RKO (cell line): ENCODE results near the gene TUBG2.
"Not testable (repeated sequence)": the region's sequence is repeated elsewhere in the genome, so short reads cannot be mapped to it uniquely, and the experiment has no call there.

Source experiments
- DNase-seq: peaks from one replicate; pipeline ENCODE4 v3.0.0-alpha.2; 2016; ENCODE audit warnings: low spot score

TUBG2 gene

DNA sequence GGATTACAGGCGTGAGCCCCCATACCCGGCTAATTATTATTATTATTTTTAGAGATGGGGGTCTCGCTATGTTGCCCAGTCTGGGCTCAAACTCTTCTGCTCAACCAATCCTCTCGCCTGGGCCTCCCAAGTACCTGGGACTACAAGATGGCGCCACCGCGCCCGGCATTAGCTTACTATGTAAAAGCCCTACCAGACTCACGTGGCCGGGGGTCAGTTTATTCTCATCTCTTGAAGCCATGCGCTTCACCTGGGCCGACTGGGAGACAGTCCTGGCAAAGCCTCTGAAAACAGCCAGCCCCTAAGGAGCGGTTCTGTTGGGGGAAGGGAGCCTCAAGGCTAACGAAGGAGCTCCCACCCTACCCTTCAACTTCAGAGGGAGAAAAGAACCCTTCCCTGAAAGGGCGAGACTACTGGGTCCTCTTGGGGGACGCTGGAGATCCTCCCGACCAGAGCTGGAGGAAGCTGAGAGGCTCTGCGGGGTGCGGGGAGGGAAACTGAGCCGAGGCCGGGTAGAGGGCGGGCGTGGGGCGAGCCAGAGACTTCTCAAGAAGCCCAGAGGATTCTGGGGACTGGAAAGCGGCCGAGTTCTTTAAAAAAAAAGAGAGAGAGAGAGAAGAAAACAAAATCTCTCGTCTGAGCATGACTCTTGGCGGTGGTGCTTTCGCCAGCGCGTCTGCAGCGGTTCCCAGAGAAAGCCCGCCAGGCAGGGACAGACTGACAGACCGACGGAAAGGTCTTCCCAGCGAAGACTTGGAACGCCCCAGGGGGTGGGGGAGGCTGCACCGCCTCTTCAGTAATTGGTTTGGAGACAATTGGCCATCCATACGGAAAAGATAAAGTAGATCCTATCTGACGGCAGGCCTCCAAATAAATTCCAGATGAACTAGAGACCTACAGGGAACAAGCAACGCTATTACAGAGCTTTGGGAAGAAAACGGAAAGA is 5.6 kb upstream of the TUBG2 start:
- no peak for DNase-seq

DNA sequence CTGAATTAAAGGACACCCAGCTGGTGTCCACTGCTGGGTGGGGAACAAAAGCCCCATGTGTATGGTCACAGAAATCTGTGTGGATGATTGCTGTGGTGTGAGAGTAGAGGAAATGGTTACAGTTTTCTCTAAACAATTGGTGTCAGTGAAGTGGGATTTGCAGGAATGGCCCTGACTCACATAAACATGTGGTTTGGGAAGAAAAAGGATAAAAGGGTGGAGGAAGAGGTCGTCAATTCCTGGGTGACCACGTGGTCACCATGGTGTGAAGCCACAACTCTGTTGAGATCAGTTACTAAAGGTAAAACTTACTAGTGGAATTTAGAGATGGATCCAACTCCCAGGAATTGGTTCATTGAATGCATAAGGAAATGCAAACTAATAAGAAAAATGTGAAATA is 3.6 kb upstream of the TUBG2 start:
- DNase-seq = no peak

DNA sequence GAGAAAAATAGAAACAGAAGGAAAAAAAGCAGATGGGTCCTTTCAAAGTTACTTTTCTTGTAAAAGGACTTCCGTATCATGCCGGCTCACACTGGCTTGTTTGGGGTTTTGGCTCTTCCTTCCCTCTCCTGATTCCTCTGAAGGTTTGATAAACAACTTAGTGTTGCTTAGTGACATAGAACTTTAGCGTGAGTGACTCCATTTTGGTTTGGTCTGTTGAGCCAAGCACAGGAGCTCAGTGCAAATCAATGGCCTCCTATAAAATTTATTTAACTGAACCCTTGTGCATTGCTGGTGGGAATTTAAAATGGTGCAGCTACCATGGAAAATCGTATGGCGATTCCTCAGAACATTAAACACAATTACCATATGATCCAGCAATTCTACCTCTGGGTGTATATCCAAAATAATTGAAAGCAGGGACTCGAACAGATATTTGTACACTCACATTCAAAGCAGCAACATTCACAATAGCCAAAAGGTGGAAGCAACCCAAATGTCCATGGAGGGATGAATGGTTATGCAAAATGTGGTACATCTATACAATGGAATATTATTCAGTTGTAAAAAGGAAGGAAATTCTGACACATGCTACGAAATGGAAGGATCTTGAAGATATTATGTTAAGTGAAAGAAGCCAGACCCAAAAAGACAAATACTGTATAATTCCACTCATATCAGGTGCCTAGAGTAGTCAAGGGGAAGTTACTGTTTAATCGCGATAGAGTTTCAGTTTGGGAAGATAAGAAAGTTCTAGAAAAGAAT is 1.1 kb upstream of the TUBG2 start:
- DNase-seq = no peak

DNA sequence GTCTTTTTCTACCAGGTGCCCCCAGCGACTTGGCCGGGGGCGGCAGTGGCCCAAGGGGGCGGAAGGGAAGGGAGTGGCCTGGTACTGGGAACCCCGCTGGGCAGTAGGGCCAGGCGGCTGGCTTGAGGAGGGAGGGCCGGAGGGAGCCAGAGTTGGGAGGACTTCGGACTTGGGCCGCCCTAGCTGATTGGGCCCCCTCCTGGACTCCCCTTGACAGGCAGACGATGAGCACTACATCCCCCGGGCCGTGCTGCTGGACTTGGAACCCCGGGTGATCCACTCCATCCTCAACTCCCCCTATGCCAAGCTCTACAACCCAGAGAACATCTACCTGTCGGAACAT is 819 bp downstream of the TUBG2 start:
- not testable (repeated sequence) for DNase-seq

DNA sequence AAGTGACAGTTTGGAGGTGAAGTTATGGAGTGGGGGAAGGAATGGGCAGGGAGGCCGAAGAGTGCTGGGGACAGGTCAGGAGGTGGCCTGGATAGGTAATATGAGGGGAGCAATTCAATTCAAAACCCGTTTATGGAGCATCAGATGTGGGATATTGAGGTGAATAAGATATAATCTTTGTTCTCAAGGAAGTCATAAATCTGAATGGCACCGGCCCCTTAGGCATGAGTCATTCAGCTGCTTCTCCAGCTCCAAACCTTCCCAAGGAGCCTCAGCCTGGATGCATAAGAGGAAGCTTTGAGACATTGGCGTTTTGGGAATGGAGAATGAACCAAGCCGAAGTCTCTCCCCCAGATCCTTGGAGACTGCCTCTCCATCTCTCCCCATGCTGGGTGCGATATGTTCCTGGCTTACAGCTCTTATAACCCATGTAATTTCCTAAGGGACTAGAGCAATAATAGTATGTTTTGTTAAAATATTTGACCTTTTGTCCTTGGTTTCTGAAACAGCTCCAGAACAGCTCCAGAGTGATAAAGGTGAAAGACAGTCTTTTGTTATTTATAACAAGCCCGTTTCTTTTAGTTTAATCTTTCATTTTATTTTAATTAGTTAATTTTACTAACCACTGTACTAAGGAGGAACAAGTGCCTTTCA is 1.7 kb downstream of the TUBG2 start:
- peak; percentile 88 for DNase-seq

DNA sequence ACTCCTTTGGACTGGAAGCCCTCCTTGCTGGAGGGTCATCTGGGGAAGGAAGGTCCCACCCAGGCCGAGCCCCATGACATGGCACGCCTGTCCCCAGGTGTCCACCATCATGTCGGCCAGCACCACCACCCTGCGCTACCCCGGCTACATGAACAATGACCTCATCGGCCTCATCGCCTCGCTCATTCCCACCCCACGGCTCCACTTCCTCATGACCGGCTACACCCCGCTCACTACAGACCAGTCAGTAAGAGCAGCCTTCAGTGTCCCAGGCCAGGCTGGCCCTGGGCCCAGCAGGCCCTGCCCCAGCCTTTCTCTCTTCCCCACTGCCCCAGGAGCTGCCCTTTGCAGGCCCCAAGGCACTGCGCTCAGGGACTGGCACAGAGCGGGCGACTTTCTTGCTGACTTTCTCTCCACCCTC is 6.5 kb downstream of the TUBG2 start:
- no peak for DNase-seq

DNA sequence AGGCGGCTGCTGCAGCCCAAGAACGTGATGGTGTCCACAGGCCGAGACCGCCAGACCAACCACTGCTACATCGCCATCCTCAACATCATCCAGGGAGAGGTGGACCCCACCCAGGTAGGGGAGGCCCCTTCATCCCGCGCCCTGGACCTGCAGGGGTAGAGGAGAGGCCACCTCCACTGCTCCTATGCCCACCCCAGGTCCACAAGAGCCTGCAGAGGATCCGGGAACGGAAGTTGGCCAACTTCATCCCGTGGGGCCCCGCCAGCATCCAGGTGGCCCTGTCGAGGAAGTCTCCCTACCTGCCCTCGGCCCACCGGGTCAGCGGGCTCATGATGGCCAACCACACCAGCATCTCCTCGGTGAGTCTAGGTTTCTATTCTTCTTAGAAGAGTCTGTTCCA is 7.0 kb downstream of the TUBG2 start:
- DNase-seq = not testable (repeated sequence)

DNA sequence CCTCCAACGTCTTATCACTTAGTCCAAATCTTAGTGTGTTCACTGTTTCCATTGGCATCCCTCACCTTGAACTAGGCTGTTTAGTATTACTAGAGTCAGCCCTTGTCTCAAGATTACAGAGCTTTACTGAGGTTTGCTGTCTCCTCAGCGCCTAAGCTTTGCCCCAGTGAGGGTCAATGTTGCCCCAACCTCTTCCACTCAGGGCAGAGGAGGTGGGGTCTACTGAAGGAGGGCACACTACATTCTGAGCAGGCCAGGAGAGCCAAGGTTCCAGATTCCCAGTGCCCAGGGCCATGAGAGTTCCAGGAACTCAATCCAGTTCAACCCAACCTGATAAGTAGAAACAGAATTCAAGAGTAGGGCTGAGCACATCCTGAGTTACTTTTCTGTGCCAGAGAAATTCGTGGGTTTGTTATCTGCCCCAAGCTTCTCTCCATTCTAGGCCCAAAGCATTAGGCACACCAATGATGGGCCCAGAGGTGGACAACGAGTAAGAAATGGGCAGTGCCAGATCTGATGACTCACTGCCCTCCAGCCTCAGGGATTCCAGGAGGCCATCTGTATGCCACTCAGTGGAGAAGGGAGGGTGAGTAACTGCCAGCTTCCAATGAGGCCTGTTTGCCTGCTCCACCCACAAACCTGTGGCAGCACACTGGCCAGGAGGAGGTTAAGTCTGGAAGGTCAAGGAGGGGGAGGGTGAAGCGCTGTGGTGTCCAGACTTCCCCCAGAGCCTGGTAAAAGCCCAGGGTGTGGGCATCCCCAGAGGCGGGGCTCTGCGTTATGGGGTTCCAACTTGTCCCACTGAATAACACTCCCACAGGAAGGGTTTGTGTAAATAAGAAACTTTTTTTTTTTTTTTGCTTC is 8.2 kb downstream of the TUBG2 start:
- peak; percentile 84 for DNase-seq

DNA sequence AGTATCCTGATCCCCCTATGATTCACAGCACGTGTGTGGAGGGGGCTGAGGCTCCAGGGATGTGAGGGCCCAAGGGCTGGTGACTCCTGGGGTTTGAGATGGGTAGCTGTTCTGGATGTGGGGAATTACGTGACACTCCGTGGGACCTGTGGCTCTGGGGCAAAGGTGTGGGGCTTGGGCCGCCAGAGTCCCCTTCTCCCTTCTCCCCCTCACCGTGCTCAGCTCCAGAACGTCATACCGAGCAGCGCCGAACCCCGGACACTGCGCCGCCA is 10.6 kb downstream of the TUBG2 start:
- DNase-seq = no peak

DNA sequence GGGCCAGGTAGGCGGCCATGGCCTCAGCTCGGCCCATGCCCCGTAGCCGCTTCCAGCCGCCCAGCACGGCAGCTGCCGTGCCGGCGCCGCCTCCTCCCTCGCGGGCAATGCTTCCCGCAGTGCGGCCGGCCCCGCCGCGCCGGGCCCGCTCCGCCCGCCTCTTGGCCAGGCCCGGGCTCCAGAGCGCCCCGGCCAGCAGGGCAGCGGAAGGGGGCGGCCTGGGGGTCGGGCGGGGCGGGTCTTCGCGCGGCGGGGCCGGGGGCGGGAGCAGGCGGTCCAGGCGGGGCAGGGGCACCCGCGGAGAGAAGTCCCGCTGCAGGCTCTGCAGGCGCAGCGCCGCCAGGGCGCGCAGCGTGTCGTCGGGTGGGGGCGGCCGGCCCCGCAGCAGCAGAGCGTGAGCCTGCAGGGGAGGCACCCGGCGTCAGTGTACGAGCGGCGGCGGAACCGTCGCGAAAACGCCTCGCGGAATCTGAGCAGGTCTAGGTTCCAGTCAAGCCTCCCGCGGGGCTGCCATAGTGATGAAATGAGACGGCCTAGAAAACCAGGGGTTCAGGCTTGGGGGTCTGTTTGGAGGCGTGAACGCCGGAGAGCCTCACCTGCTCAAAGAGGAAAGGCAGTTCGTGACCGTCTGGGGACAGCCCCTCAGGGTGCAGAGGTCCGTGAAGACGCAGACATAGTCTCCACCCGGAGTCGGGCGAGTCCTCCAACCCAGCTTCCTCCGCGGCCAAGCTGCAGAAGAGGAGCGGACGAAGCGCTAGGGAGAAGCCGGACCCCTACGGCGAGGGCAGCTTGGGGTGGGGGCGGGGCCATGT is 11.1 kb downstream of the TUBG2 start:
- no peak for DNase-seq

DNA sequence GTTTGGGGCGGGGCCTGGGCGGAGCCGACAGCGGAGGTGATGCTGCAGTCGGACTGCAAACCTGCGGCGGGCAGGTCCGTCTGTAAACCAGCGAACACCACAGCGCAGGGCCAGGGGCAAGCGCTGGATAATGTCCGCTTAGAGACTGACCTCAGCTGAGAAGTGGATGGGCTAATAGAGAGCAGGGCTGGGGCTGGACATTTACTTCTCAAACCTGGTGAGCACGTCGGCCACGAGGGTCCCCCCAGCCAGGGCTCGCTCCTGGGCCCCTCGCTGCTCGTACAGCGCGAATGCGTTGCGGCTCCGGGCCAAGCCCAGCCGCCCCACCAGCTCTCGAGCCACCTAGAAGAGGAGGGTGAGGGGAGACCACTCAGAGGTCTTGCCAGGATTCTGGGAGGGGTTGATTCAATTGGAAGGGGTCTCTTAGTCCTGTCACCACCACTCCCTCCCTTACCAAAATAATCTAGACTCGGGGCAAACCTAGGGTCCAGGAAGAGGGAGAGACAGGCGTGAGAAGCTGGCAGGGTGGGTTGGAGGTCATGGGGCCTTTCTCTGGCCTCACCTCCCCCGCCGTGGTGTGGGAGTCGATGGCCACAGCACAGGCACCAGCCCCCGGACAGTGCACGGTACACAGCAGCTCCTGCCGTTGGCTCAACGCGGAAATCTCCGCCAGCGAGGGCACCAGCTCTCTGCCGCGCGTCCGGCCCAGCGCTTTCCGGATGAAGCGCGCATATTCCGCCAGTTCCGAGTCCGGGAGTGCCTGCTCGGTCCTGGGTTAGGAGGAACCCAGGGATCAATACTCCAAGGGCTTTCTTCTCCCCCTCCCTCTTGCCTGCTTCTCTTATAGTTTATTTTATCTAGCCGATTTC is 11.9 kb downstream of the TUBG2 start:
- no peak for DNase-seq

DNA sequence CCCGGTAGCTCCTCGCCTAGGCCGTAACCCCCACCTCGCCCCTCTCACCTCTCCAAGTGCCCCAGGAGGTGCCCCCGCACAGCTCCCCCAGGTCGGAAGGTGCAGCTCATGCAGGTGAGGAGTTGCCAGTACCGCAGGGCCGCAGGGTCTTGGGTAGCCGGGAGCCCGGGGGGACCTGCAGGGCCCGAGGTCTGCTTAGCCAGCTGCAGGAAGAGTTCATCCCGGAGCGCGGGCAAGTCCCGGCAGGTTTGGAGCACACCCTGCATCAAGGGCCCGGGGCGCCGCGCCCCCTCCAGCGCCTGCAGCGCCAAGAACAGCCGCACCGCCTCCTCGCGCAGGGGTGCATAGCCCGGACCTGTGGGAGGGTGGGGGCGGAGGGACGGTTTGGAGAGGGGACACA is 13.0 kb downstream of the TUBG2 start:
- no peak for DNase-seq

DNA sequence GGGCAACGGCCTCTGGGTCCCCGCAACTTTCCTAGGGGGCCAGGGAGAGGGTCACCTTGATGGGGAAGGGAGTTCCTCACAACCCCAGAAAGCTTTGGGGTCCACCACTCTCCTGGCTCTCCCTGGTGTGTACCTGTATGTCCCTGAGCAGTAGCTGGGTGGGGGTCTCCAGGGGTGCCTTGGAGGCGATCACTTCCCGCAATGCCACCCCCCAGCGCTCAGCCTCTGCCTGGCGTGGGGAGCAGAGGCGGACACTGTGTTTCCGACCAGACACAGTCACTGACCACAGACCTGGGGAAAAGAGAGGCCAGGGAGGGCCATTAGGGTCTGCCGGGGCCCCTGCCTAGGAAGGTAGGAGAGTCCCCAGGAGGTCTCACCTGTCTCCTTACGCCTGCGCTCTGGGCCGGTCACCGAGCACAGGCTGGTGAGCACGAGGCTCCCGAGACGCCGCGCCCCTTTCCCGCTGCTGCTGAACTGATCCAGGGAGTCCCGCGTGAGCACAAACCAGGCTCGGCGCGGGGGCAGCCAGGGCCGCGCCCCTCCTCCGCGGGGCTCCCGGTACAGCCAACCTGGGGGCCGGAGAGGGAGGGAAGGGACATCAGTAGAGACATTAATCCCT is 14.3 kb downstream of the TUBG2 start:
- no peak for DNase-seq

DNA sequence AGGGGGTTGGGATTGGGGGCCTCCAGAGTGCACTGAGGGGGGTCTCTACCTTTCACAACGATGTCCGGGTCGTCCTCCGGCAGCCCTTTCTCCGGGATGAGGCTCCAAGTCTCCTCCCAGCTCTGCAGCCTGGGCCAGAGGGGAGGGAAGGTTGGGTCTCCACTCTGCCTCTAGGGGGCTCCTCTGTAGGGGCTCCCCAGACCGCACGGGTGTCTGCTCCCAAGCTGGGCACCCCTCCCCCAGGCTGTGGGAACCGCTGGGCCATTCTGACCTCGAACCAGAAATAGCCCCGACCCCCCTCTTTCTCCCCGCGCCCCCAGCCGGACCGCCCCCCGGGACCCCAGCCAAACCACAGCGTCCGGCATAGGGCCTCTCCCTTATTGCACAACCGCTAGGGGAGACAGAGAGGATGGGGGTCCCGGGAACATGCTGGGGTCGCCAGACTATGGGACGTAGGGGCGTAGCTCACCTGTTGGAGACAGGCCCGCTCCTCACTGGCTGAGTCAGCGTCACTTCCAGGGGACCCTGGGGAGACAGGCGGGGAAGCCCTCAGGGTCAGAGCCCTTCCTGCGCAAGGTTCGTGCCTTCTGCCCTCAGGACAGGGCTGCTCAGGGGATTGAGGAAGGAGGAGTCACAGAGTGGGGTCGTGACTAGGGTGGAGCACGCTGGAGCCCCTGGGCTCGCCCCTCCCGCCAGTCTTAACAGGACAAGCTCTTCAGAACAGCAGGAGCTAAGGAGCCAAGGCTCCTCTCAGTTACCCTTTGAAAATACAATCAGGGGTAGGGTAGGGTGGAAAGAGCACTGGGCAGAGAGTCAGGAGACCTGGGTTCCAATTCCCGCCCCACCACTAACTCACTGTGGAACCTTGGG is 15.0 kb downstream of the TUBG2 start:
- peak; percentile 37 for DNase-seq

DNA sequence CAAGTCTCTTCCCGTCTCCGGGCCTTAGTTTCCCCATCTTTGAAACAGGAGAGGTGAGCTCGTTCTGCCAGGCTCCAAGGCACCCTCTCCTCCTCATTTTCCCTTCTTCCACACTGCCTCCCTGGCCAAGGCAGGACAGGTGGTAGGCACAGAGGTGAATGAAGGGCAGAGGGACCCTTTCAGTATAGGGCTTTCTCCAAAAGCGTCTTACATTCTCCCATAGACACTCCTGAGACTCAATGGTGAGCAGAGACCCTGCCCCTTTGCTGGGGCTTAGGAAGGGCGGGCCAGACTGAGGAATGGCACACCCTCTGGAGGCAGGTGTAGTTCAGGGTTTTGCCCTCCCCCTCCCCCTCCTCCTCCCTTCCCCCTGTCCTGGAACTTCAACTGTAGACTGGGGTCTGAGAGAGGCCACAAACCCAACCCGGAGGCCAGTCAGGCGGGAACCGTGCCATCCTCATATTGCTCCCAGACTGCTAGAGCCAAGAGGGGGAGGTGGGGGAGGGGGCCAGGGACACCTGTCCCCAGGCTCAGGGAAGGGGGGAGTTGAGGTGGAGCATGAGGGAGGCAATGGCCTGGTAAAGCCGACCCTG is 15.8 kb downstream of the TUBG2 start:
- no peak for DNase-seq

DNA sequence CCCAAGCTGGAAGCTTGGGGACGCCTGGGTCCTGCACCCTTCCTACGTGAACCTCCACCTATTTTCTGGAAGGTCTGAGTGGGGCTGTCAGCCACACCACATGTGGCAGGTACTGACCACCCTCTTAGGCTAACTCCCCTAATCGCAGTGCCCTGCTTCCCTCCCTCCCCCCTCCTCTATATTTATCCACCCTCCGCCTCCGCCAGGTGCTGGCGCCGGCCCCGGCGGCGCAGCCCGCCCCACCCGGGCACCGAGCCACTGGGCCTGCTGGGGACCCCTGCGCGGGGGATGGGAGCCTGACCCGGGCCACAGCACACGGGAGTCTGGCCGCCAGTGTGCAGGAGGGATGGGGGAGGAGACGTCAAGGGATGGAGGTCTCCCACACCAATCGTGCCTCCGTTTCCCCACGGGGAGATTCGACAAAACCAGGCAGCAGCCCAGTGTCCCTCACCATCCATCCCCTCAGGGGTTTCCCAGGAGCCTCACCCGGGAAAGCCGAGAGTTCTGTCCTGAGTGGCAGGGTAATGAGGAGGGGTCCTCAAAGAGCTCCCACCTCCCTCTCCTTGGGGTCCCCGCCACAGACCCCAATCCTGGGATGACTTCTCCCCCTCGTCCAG is 16.4 kb downstream of the TUBG2 start:
- DNase-seq = no peak

DNA sequence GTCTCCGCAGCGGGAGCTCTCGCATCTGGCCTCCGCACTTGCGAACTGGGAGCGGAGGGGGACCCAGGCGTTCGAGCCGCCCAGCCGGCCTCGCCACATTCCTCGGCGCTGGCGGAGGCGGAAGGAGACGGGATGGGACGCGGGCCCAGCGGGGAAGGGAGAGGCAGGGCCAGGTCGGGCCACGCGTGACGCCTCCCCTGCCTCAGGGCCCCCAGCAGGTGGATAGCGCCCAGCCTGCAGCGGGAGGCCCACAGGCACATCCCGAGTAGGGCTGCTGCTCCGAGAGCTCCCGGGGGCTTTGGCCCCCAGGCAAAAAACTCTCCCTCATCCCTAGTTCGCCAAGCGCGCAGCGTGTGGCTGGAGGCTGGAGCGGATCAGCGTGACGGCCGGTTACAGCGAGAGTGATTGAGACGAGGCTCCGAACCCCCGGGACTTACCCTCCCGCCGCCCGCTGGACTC is 16.9 kb downstream of the TUBG2 start:
- peak; percentile 48 for DNase-seq
